Parathyroid adenoma (tissue), 2 donors: Measurements from ENCODE around the gene CARS1.

Experiments used
- H2AFZ ChIP-seq: fragments of 300-600 bp; sonication (generic); one replicate; pipeline ENCODE4 v1.7.0; 2017; ENCODE audit warnings: antibody characterized with exemption, mild to moderate bottlenecking
- H3K27ac ChIP-seq: fragments of 300-600 bp; sonication (generic); one replicate; pipeline ENCODE4 v1.7.0; 2017
- H3K27me3 ChIP-seq: fragments of 300-600 bp; sonication (generic); one replicate; pipeline ENCODE4 v1.7.0; 2017; ENCODE audit warnings: low read length; ENCODE audit not compliant: control insufficient read depth, insufficient read depth
- H3K36me3 ChIP-seq: fragments of 300-600 bp; sonication (generic); one replicate; pipeline ENCODE4 v1.7.0; 2017; ENCODE audit warnings: low read length; ENCODE audit not compliant: control insufficient read depth, insufficient read depth
- H3K4me1 ChIP-seq: fragments of 300-600 bp; sonication (generic); one replicate; pipeline ENCODE4 v1.7.0; 2017; ENCODE audit warnings: control low read depth
- H3K4me2 ChIP-seq: fragments of 300-600 bp; sonication (generic); one replicate; pipeline ENCODE4 v1.7.0; 2017; ENCODE audit warnings: low read length
- H3K4me3 ChIP-seq: fragments of 300-600 bp; sonication (generic); one replicate; pipeline ENCODE4 v1.7.0; 2017; ENCODE audit warnings: low read depth, low read length
- H3K79me2 ChIP-seq: fragments of 300-600 bp; sonication (generic); one replicate; pipeline ENCODE4 v1.7.0; 2017; ENCODE audit warnings: control low read depth
- H3K9ac ChIP-seq: fragments of 300-600 bp; sonication (generic); one replicate; pipeline ENCODE4 v1.7.0; 2017; ENCODE audit warnings: mild to moderate bottlenecking
- H3K9me3 ChIP-seq: fragments of 300-600 bp; sonication (generic); one replicate; pipeline ENCODE4 v1.7.0; 2017; ENCODE audit warnings: low read length; ENCODE audit not compliant: control insufficient read depth
- TF ChIP-seq, protein P1 (sequence below): fragments of 300-600 bp; sonication (generic); IDR thresholded peaks from one replicate; pipeline ENCODE4 v1.7.0; 2017; ENCODE audit warnings: antibody characterized with exemption, mild to moderate bottlenecking
- donor health status: primary hyperparathyroidism.

The CARS1 gene

DNA sequence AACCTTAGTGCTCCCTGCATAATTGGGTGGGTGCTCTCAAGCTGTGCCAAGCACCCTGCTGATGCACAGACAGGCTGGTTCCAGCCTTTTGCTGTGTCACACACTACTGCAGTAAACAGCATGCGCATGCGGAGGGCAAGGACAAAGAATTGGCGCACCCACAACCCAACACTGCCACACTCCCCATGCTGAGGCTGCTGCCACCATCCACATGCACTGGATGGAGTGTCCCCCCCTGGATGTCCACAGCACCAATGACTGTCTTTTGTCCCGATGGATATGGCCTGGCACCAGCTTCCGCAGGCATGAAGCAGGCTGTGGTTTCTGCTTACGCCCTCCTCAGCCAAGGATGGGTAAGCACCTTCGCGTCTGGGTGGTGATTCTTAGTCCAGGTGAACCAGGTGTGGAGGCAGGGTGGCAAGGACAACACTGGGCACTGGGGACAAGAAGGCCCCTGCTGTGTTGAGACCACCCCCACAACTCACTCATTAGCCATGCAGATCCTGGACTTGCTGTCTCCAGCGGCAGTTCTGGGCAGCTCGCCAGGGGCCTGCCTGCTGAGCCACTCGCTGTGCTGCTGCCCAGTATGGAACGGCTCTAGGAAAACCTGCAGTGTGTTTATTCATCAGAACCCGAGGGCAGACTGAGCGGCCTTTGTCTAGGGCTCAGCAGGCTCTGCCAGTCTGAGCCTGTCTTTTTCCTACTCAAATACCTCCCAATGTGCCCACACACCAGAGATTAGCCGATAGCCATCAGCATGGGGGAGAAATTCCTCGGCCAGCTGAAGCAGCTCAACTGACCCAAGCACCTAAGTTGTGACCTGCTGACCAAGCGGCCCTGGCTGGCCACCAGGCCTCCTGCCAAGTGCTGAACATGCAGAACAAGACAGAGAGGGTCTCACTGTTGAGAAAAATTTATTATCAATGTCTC is 56.9 kb downstream of the CARS1 start:
- Histone ChIP-seq H3K36me3 (no peaks in the 10 kb centered on the region), H3K27ac (peak overlapping the region; percentile 97), H3K4me3 (peak overlapping the region; percentile 33), H3K4me1 (peaks cover 28% of the 10 kb centered on the region), H2AFZ (peak overlapping the region; percentile 11), H3K9ac (no peak overlapping the region), H3K27me3 (no peaks in the 10 kb centered on the region), H3K9me3 (no peaks in the 10 kb centered on the region), H3K4me2 (peak overlapping the region; percentile 43), H3K79me2 (no peaks in the 10 kb centered on the region)
- TF ChIP-seq, protein P1, sequence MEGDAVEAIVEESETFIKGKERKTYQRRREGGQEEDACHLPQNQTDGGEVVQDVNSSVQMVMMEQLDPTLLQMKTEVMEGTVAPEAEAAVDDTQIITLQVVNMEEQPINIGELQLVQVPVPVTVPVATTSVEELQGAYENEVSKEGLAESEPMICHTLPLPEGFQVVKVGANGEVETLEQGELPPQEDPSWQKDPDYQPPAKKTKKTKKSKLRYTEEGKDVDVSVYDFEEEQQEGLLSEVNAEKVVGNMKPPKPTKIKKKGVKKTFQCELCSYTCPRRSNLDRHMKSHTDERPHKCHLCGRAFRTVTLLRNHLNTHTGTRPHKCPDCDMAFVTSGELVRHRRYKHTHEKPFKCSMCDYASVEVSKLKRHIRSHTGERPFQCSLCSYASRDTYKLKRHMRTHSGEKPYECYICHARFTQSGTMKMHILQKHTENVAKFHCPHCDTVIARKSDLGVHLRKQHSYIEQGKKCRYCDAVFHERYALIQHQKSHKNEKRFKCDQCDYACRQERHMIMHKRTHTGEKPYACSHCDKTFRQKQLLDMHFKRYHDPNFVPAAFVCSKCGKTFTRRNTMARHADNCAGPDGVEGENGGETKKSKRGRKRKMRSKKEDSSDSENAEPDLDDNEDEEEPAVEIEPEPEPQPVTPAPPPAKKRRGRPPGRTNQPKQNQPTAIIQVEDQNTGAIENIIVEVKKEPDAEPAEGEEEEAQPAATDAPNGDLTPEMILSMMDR: no peak

DNA sequence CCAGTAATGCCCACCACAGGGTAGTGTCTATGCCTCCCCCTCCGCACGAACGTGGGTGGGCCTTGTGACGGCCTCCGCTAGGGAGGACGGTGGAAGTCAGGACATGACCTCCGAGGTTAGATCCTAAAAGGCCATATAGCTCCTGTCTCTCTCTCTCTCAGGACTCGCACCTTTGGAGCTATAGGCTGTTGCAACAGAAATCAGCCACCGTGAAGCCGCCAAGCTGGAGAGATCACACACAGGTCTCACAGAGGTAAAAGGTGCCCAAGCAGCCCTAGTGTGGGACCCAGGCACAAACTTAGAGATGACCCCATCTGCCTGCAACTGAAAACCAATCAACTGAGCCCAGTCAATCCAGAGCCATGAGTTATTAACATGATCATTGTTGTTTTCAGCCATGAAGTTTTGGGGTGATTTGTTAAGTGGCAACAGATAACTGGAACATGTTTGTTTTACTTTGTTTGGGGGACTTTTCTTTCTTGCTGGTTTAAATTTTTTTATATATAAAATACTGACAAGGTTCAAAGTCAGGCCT is 57.7 kb downstream of the CARS1 start:
- Histone ChIP-seq H3K9ac (no peak overlapping the region), H3K9me3 (no peaks in the 10 kb centered on the region), H3K27ac (peak overlapping the region; percentile 97), H3K36me3 (no peaks in the 10 kb centered on the region), H3K27me3 (no peaks in the 10 kb centered on the region), H3K79me2 (no peaks in the 10 kb centered on the region), H2AFZ (no peak overlapping the region), H3K4me1 (peaks cover 28% of the 10 kb centered on the region), H3K4me2 (peak overlapping the region; percentile 43), H3K4me3 (peak overlapping the region; percentile 14)
- TF ChIP-seq, protein P1: no peak

DNA sequence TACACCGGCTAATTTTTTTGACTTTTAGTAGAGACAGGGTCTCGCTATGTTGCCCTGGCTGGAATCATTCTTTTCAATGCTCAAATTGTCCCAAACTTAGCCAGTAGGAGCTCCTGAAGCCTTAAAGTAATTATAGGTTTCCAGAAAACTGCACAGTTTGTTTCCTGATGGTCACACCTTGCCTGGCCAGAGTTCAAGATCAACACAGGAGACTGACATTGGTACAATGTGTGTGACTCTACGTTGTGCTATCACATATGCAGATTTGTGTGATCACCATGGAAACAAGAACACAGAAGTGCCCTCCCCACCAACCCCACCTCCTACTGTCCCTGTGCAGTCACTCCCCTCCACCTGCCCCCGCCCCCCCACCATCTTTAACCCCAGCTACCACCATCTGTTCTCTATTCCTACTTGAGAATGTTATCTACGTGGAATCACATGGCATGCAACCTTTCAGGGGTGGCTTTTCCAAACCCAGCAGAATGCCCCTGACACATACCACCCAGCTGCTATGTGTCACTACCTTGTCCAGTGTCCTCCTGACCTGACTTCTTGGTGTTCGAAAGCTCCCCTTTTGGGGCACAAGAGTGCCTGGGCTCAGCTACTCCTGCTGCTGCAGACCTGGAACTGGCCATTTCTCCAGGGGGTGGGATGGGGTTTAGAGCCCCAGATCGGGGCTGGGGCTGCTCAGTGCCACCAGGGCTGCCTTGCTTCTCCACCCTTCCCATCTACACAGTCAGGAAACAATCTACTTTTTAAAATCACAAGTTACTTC is 59.0 kb downstream of the CARS1 start:
- H2AFZ ChIP-seq: no peak overlapping the region
- H3K27ac ChIP-seq: peak overlapping the region; percentile 97

DNA sequence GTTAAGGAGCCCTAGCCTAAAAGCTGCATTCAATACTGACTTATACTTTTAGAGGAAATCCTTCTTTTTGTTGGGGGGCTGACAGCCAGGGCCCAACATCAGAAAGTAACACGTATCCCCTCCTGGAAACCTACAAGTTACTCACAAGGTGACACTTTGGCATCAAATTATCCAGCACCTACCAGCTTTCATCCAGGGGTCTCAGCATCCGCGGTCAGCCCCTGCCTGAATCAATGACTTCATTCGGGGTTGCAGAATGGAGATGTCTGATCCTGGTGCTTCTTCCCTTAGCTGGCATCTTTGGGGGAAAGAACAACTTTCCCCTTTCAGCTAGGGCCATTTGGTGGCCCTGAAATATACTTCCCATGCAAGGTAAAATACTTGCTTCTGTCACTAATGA is 59.8 kb downstream of the CARS1 start:
- Histone ChIP-seq H3K4me3 (no peak overlapping the region), H2AFZ (no peak overlapping the region), H3K4me2 (no peak overlapping the region), H3K27me3 (no peaks in the 10 kb centered on the region), H3K27ac (peak overlapping the region; percentile 48), H3K79me2 (no peaks in the 10 kb centered on the region), H3K36me3 (no peaks in the 10 kb centered on the region), H3K9ac (no peak overlapping the region), H3K9me3 (no peaks in the 10 kb centered on the region), H3K4me1 (peaks cover 28% of the 10 kb centered on the region)
- TF ChIP-seq, protein P1: no peak

More for the DNA sequence above, 59.0 kb downstream of the CARS1 start:
- Histone ChIP-seq H3K9me3 (no peaks in the 10 kb centered on the region), H3K4me2 (no peak overlapping the region), H3K27me3 (no peaks in the 10 kb centered on the region), H3K4me3 (no peak overlapping the region), H3K9ac (no peak overlapping the region), H3K4me1 (peaks cover 28% of the 10 kb centered on the region), H3K79me2 (no peaks in the 10 kb centered on the region), H3K36me3 (no peaks in the 10 kb centered on the region)
- TF ChIP-seq, protein P1: no peak
